HL-60 (cell line): ENCODE results near the gene GNPTG.

ENCODE experiments used
- DNase-seq, 2 experiments: peaks; one replicate each; pipeline ENCODE4 v3.0.0-alpha.2; 2010 to 2020; ENCODE audit warnings: low read depth in 1 of 2, low spot score in 1 of 2
- H3K27ac ChIP-seq: fragments of 250-450 bp; sonication (Bioruptor Pico); replicated peaks from 2 replicates; pipeline ENCODE4 v1.5.1; 2020; ENCODE audit warnings: mild to moderate bottlenecking, moderate library complexity
- H3K27me3 ChIP-seq: fragments of 250-450 bp; sonication (Bioruptor Pico); 2 replicates; pipeline ENCODE4 v1.5.1; 2021; ENCODE audit warnings: mild to moderate bottlenecking, moderate library complexity; ENCODE audit not compliant: insufficient read depth, poor library complexity, severe bottlenecking
- H3K4me3 ChIP-seq: replicated peaks from 2 replicates; pipeline ENCODE4 v1.5.1; 2011; ENCODE audit warnings: mild to moderate bottlenecking, control low read depth, low read length; ENCODE audit not compliant: insufficient read depth
- CTCF ChIP-seq: IDR thresholded peaks from one replicate; pipeline ENCODE4 v1.5.1; 2011; ENCODE audit warnings: low read length, control low read depth, inconsistent platforms; ENCODE audit not compliant: insufficient read depth
- GABPA ChIP-seq: IDR thresholded peaks from 2 replicates; pipeline ENCODE4 v1.6.1; 2012; ENCODE audit warnings: low read depth
- POLR2AphosphoS5 ChIP-seq: IDR thresholded peaks from 2 replicates; pipeline ENCODE4 v1.6.1; 2012; ENCODE audit warnings: low read depth
- REST ChIP-seq: IDR thresholded peaks from 2 replicates; pipeline ENCODE4 v1.6.1; 2012; ENCODE audit warnings: low read depth; ENCODE audit not compliant: insufficient replicate concordance
- SPI1 ChIP-seq: IDR thresholded peaks from 2 replicates; pipeline ENCODE4 v1.6.1; 2012; ENCODE audit warnings: low read depth, mild to moderate bottlenecking, borderline replicate concordance
- long read RNA-seq: library from polyadenylated mRNA; unstranded; transcript quantifications from one replicate; pipeline ENCODE4 v2.0.0, GENCODE V29; 2020

The GNPTG gene
- long read RNA-seq, transcript GNPTG-201 (11 exons, 1,983 nt): major isoform, 110 of 151 reads
- long read RNA-seq, partial matches to known transcripts: 4 of 151 reads
- long read RNA-seq, other reads (novel, unspliced or antisense): 35 of 151 reads

- DNase-seq: peak; percentile 78 to 90
- no peaks in the 10 kb centered on the region for H3K27me3 ChIP-seq
- H3K27ac ChIP-seq: peak within 1 kb of the TSS; percentile 43
- peak within 1 kb of the TSS; percentile 100 for H3K4me3 ChIP-seq
- TF ChIP-seq GABPA (peak; percentile 72), POLR2AphosphoS5 (peak; percentile 51; the same call in 1 of the 2 replicates), SPI1 (peak; percentile 17; the same call in 1 of the 2 replicates), CTCF (no peak), REST (peak; percentile 27)
Observed at GRCh38 chr16:1351582-1352362, at the start of gene GNPTG, which contains the start of gene TSR3. Gene GNPTG (plus strand): TSS chr16:1351931. CDS start chr16:1351966, 35 bp downstream. Gene TSR3 (minus strand): TSS chr16:1351878. CDS start chr16:1351804, 74 bp downstream.

- H3K27ac ChIP-seq: no peak overlapping the region
- H3K27me3 ChIP-seq: no peaks in the 10 kb centered on the region
- H3K4me3 ChIP-seq: no peak overlapping the region
- TF ChIP-seq GABPA: no peak
- no peak for TF ChIP-seq POLR2AphosphoS5
- TF ChIP-seq CTCF: no peak
- TF ChIP-seq REST: no peak
- no peak for TF ChIP-seq SPI1
- no peak for DNase-seq
Observed at GRCh38 chr16:1305823-1306222, 45.9 kb upstream of the GNPTG start.

GRCh38 chr16:1306334-1306733, 45.4 kb upstream of the GNPTG start:
- H3K27me3 ChIP-seq: no peaks in the 10 kb centered on the region
- no peak overlapping the region for H3K4me3 ChIP-seq
- no peak for DNase-seq
- TF ChIP-seq GABPA (no peak), REST (no peak), POLR2AphosphoS5 (no peak), SPI1 (no peak), CTCF (no peak)
- no peak overlapping the region for H3K27ac ChIP-seq
